ENCODE measurements around the gene CROT.

GRCh38 chr7:87317691-87318245, 27.7 kb upstream of the CROT start:
- TF ChIP-seq CTCF (IDR thresholded peaks at IDR 0.05) (no peak), POLR2A (IDR thresholded peaks at IDR 0.05) (no peak)

All from breast epithelium (tissue), 3 donors.